CD4-positive, alpha-beta T cell treated with Interferon alpha-2 for 1 hour (primary cell): ENCODE measurements around the gene CST4.
A peak's percentile ranks its signal among the peaks of the same experiment; 100 is the strongest.
"Not testable (repeated sequence)": the region's sequence is repeated elsewhere in the genome, so short reads cannot be mapped to it uniquely, and the experiment has no call there.

ENCODE experiments used
- DNase-seq, 2 donors: peaks; one replicate each; pipeline ENCODE4 v3.0.0-alpha.2; 2020 to 2022

Gene CST4

GRCh38 chr20:23688684-23689398 lies at the start of gene CST4:
Gene CST4 (minus strand): TSS chr20:23689038. CDS start chr20:23688969, 69 bp downstream.
- not testable (repeated sequence) for DNase-seq

- DNase-seq = not testable (repeated sequence)
Measured at GRCh38 chr20:23735391-23735790, 46.6 kb upstream of the CST4 start.

GRCh38 chr20:23734949-23735348 lies 46.1 kb upstream of the CST4 start:
- DNase-seq = not testable (repeated sequence)

GRCh38 chr20:23734440-23734839 lies 45.6 kb upstream of the CST4 start:
- DNase-seq = not testable (repeated sequence)

GRCh38 chr20:23727016-23727415 lies 38.2 kb upstream of the CST4 start:
- DNase-seq = no peak

- no peak for DNase-seq
Measured at GRCh38 chr20:23725102-23725501, 36.3 kb upstream of the CST4 start.

GRCh38 chr20:23723659-23724307 lies 34.9 kb upstream of the CST4 start:
- peak; percentile 5 to 14 for DNase-seq

- DNase-seq = not testable (repeated sequence)
Measured at GRCh38 chr20:23722851-23723250, 34.0 kb upstream of the CST4 start.

GRCh38 chr20:23721962-23722361 lies 33.1 kb upstream of the CST4 start:
- no peak for DNase-seq

- DNase-seq = not testable (repeated sequence)
Measured at GRCh38 chr20:23719351-23719750, 30.5 kb upstream of the CST4 start.

GRCh38 chr20:23711778-23712177 lies 22.9 kb upstream of the CST4 start:
- not testable (repeated sequence) for DNase-seq

- no peak for DNase-seq
Measured at GRCh38 chr20:23710771-23711170, 21.9 kb upstream of the CST4 start.

- no peak for DNase-seq
Measured at GRCh38 chr20:23705895-23706294, 17.1 kb upstream of the CST4 start.

- DNase-seq = no peak
Measured at GRCh38 chr20:23702021-23702420, 13.2 kb upstream of the CST4 start.

- no peak for DNase-seq
Measured at GRCh38 chr20:23700931-23701330, 12.1 kb upstream of the CST4 start.

GRCh38 chr20:23697947-23698346 lies 9.1 kb upstream of the CST4 start:
- no peak for DNase-seq

GRCh38 chr20:23695068-23695395 lies 6.2 kb upstream of the CST4 start:
- not testable (repeated sequence) for DNase-seq

- DNase-seq = not testable (repeated sequence)
Measured at GRCh38 chr20:23694178-23695067, 5.6 kb upstream of the CST4 start.

- not testable (repeated sequence) for DNase-seq
Measured at GRCh38 chr20:23692725-23693619, 4.1 kb upstream of the CST4 start.

GRCh38 chr20:23691675-23692074 lies 2.8 kb upstream of the CST4 start:
- DNase-seq = no peak

GRCh38 chr20:23690581-23690980 lies 1.7 kb upstream of the CST4 start:
- DNase-seq = no peak

- DNase-seq = no peak
Measured at GRCh38 chr20:23689399-23689690, 507 bp upstream of the CST4 start.

- no peak for DNase-seq
Measured at GRCh38 chr20:23687986-23688385, 852 bp downstream of the CST4 start.
